GM23338 (cell line): ENCODE measurements around the gene CHST15. TPM values are rescaled to one million over a fixed set of nuclear protein-coding genes. Genes with fewer than 3 reads are reported as not detected.
"Not testable (repeated sequence)": the region's sequence is repeated elsewhere in the genome, so short reads cannot be mapped to it uniquely, and the experiment has no call there.

ENCODE experiments used
- ATAC-seq: fragments of 200-7000 bp; cut with Tn5 transposase; 3 replicates; pipeline ENCODE4 v1.9.1; 2020
- DNase-seq: peaks from one replicate; pipeline ENCODE4 v3.0.0-alpha.2; 2015; ENCODE audit warnings: low spot score
- H2AFZ ChIP-seq: fragments of 200-600 bp; sonication (generic); 2 replicates; pipeline ENCODE4 v1.8.0; 2016; ENCODE audit warnings: antibody characterized with exemption, mild to moderate bottlenecking, moderate library complexity
- H3F3A ChIP-seq: fragments of 200-600 bp; sonication (generic); replicated peaks from 2 replicates; pipeline ENCODE4 v1.8.0; 2017; ENCODE audit warnings: antibody characterized with exemption, mixed run types, low read depth
- H3K27ac ChIP-seq: fragments of 200-600 bp; sonication (generic); 2 replicates; pipeline ENCODE4 v1.6.1; 2016; ENCODE audit warnings: low read depth
- H3K27me3 ChIP-seq: fragments of 200-600 bp; sonication (generic); 2 replicates; pipeline ENCODE4 v1.8.0; 2016; ENCODE audit warnings: mild to moderate bottlenecking, mixed run types, moderate library complexity; ENCODE audit not compliant: insufficient read depth
- H3K36me3 ChIP-seq: fragments of 200-600 bp; sonication (generic); 2 replicates; pipeline ENCODE4 v1.8.0; 2016; ENCODE audit warnings: mild to moderate bottlenecking; ENCODE audit not compliant: insufficient read depth
- H3K4me1 ChIP-seq: fragments of 200-600 bp; sonication (generic); 2 replicates; pipeline ENCODE4 v1.8.0; 2016; ENCODE audit warnings: mild to moderate bottlenecking, moderate library complexity; ENCODE audit not compliant: insufficient read depth
- H3K4me2 ChIP-seq: fragments of 200-600 bp; sonication (generic); 2 replicates; pipeline ENCODE4 v1.7.1; 2017; ENCODE audit warnings: mixed run types
- H3K4me3 ChIP-seq: fragments of 200-600 bp; sonication (generic); 2 replicates; pipeline ENCODE4 v1.6.1; 2016; ENCODE audit warnings: mixed run types
- H3K79me2 ChIP-seq: fragments of 200-600 bp; sonication (generic); replicated peaks from 2 replicates; pipeline ENCODE4 v1.8.0; 2017; ENCODE audit warnings: mild to moderate bottlenecking; ENCODE audit not compliant: insufficient read depth
- H3K9me2 ChIP-seq: fragments of 200-600 bp; sonication (generic); 2 replicates; pipeline ENCODE4 v1.8.0; 2017; ENCODE audit not compliant: insufficient read depth
- H4K20me1 ChIP-seq: fragments of 200-600 bp; sonication (generic); replicated peaks from 2 replicates; pipeline ENCODE4 v1.8.0; 2017; ENCODE audit warnings: mild to moderate bottlenecking; ENCODE audit not compliant: insufficient read depth
- H3K27ac Mint-ChIP-seq: 2 replicates; pipeline ENCODE4 v1.8.0; 2020; ENCODE audit warnings: inconsistent platforms, mild to moderate bottlenecking, moderate library complexity, mixed read lengths
- H3K27me3 Mint-ChIP-seq: 3 replicates; pipeline ENCODE4 v1.8.0; 2022; ENCODE audit warnings: low read depth, mild to moderate bottlenecking, moderate library complexity, mixed read lengths, inconsistent platforms; ENCODE audit not compliant: insufficient read depth, poor library complexity
- H3K36me3 Mint-ChIP-seq: 3 replicates; pipeline ENCODE4 v1.8.0; 2021; ENCODE audit warnings: low read depth, mild to moderate bottlenecking, inconsistent platforms, moderate library complexity, mixed read lengths
- H3K4me1 Mint-ChIP-seq: 3 replicates; pipeline ENCODE4 v1.8.0; 2020; ENCODE audit warnings: mild to moderate bottlenecking, inconsistent platforms, mixed read lengths
- H3K4me3 Mint-ChIP-seq: 3 replicates; pipeline ENCODE4 v1.8.0; 2021; ENCODE audit warnings: moderate library complexity, mild to moderate bottlenecking, inconsistent platforms, mixed read lengths
- H3K9me3 Mint-ChIP-seq: 3 replicates; pipeline ENCODE4 v1.8.0; 2020; ENCODE audit warnings: moderate library complexity, mild to moderate bottlenecking, inconsistent platforms, mixed read lengths
- CREB1 ChIP-seq: fragments of 250-450 bp; sonication (Bioruptor Pico); IDR thresholded peaks from 2 replicates; pipeline ENCODE4 v1.5.0; 2020; ENCODE audit warnings: low read depth, mild to moderate bottlenecking, moderate library complexity
- EZH2 ChIP-seq: fragments of 200-600 bp; sonication (generic); IDR thresholded peaks from one replicate; pipeline ENCODE4 v1.8.0; 2017; ENCODE audit warnings: antibody characterized with exemption, mild to moderate bottlenecking, low read depth; ENCODE audit not compliant: unreplicated experiment
- JUNB ChIP-seq: IDR thresholded peaks from one replicate; pipeline ENCODE4 v1.6.1; 2016; ENCODE audit warnings: antibody characterized with exemption; ENCODE audit not compliant: unreplicated experiment
- NANOG ChIP-seq: IDR thresholded peaks from 2 replicates; pipeline ENCODE4 v1.6.1; 2016; ENCODE audit warnings: antibody characterized with exemption, borderline replicate concordance
- ZNF331 ChIP-seq: fragments of 250-450 bp; sonication (Bioruptor Pico); IDR thresholded peaks from 2 replicates; pipeline ENCODE4 v1.5.0; 2020; ENCODE audit warnings: low read depth, mild to moderate bottlenecking, moderate library complexity
- polyA plus RNA-seq: library from polyadenylated mRNA; unstranded; fragments of >200 nt; fragmentation: Nextera tagmentation; extraction: Ambion mirVana; gene quantifications from 2 replicates; pipeline ENCODE4 v1.2.1, GENCODE V29; 2016
- total RNA-seq: library from RNA; depleted of rRNA; stranded (reverse); fragments of >200 nt; shearing (Covaris generic); gene quantifications from 2 replicates; pipeline ENCODE4 v1.2.3, GENCODE V29; 2014
- TF ChIP-seq, protein P1 (sequence below): IDR thresholded peaks from 2 replicates; pipeline ENCODE4 v1.6.1; 2016; ENCODE audit warnings: antibody characterized with exemption

CHST15 gene
- total and polyA plus RNA-seq, 2 experiments from 2014 or later: 2.6 to 11.2 TPM

DNA sequence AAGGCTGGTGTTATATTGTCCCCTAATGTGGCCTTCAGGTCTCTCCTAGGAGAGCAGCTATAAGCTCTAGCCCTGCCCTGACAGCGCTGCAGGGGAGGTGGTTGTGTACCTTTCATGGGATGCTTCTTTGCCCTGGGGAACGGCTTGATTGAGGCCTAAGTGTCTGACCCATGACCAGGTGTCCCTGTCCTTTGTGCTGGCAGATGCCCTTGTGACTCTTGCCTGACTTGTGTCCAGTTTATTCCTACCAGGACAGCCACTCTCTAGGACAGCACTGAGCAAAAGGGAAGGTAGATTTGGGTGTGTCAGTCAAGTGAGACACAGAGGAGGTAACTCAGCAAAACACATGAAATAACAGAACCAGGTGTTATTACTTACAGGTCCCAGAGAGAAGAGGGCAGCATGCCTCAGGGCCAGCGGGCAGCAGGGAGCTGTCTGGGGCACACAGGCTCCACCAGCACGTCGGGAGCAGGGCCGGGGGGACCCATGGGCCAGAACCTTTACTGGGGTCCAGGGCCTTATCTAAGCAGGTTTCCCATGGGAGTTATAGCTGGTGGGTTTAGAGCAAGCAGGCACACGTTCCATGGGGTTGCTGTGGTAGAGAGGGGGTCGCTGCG is 10.7 kb upstream of the CHST15 start:
- Mint-ChIP-seq H3K9me3 (peaks cover 7% of the 10 kb centered on the region), H3K4me3 (no peak overlapping the region), H3K27me3 (peaks cover 5% of the 10 kb centered on the region), H3K4me1 (peaks cover 8% of the 10 kb centered on the region), H3K27ac (no peak overlapping the region; the same call in 1 of the 2 replicates), H3K36me3 (no peaks in the 10 kb centered on the region)
- Histone ChIP-seq H3K4me3 (no peak overlapping the region), H3F3A (no peaks in the 10 kb centered on the region), H2AFZ (no peak overlapping the region), H3K4me1 (no peaks in the 10 kb centered on the region), H3K79me2 (no peaks in the 10 kb centered on the region), H3K4me2 (no peak overlapping the region), H3K36me3 (no peaks in the 10 kb centered on the region), H3K27me3 (no peaks in the 10 kb centered on the region), H3K9me2 (no peaks in the 10 kb centered on the region), H4K20me1 (no peaks in the 10 kb centered on the region), H3K27ac (no peak overlapping the region)
- DNase-seq: no peak
- no peak for TF ChIP-seq CREB1 (CRISPR knock-in tag)
- no peak for ATAC-seq

DNA sequence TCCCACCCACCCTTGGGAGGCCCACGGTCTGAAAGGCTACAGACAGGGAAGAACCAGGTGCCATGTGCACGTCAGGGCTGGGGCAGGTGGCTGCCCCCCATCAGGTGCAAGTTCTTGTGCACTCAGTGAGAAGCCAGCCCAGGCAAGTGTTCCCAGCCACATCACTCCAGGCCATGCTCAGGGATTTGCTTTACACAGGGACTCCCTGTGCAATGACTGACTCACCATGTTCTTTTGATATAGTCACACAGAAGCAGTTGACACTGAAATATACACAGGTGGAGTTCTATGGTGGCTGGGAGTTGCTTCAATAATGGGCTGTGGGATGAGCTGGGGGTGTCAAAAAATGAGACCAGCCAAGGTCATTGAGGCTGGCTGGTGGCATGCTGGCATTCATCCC is 8.0 kb upstream of the CHST15 start:
- no peak overlapping the region for H2AFZ ChIP-seq
- no peaks in the 10 kb centered on the region for H3F3A ChIP-seq
- H3K27ac ChIP-seq: no peak overlapping the region
- no peaks in the 10 kb centered on the region for H3K9me2 ChIP-seq
- no peaks in the 10 kb centered on the region for H3K36me3 Mint-ChIP-seq
- peaks cover 9% of the 10 kb centered on the region for H3K27me3 Mint-ChIP-seq
- peaks cover 14% of the 10 kb centered on the region for H3K4me1 Mint-ChIP-seq
- H3K9me3 Mint-ChIP-seq: peaks cover 8% of the 10 kb centered on the region
- H3K27ac Mint-ChIP-seq: no peak overlapping the region
- no peaks in the 10 kb centered on the region for H3K79me2 ChIP-seq
- H3K27me3 ChIP-seq: no peaks in the 10 kb centered on the region
- H3K4me3 Mint-ChIP-seq: no peak overlapping the region
- DNase-seq (no peak), ATAC-seq (no peak)
- H3K36me3 ChIP-seq: no peaks in the 10 kb centered on the region
- H3K4me2 ChIP-seq: no peak overlapping the region
- peaks cover 6% of the 10 kb centered on the region; the same call in 1 of the 2 replicates for H3K4me1 ChIP-seq
- TF ChIP-seq, protein P1, sequence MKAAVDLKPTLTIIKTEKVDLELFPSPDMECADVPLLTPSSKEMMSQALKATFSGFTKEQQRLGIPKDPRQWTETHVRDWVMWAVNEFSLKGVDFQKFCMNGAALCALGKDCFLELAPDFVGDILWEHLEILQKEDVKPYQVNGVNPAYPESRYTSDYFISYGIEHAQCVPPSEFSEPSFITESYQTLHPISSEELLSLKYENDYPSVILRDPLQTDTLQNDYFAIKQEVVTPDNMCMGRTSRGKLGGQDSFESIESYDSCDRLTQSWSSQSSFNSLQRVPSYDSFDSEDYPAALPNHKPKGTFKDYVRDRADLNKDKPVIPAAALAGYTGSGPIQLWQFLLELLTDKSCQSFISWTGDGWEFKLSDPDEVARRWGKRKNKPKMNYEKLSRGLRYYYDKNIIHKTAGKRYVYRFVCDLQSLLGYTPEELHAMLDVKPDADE: no peak
- TF ChIP-seq CREB1 (CRISPR knock-in tag) (no peak), ZNF331 (CRISPR knock-in tag) (no peak), EZH2 (no peak), NANOG (no peak), JUNB (no peak)
- H3K4me3 ChIP-seq: no peak overlapping the region
- no peaks in the 10 kb centered on the region for H4K20me1 ChIP-seq

DNA sequence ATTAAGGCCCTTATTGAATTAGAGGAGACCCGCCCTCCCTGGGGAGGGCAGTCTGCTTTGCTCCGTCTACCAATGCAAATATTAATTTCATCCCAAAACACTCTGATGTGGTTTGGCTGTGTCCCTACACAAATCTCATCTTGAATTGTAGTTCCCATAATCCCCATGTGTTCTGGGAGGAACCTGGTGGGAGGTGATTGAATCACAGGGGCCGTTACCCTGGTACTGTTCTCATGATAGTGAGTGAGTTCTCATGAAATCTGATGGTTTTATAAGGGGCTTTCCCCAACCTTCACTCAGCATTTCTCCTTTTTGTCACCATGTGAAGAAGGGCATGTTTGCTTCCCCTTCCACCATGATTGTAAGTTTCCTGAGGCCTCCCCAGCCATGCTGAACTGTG is 7.3 kb upstream of the CHST15 start:
- DNase-seq, H3F3A ChIP-seq, H3K27ac ChIP-seq, H3K4me3 ChIP-seq, H2AFZ ChIP-seq, H3K27ac Mint-ChIP-seq, H3K4me2 ChIP-seq, H4K20me1 ChIP-seq, H3K27me3 ChIP-seq, H3K4me3 Mint-ChIP-seq, H3K79me2 ChIP-seq, ATAC-seq, H3K4me1 ChIP-seq, H3K9me2 ChIP-seq, H3K36me3 ChIP-seq, H3K36me3 Mint-ChIP-seq: not testable (repeated sequence)
- H3K4me1 Mint-ChIP-seq: peaks cover 11% of the 10 kb centered on the region
- peaks cover 13% of the 10 kb centered on the region for H3K27me3 Mint-ChIP-seq
- H3K9me3 Mint-ChIP-seq: peaks cover 11% of the 10 kb centered on the region
